ENCODE measurements around the gene C2orf49.

GRCh38 chr2:105329197-105329554 lies 8.2 kb upstream of the C2orf49 start:
- TF ChIP-seq POLR2A (IDR thresholded peaks at IDR 0.05; ENCODE audit: low read depth, low read length) (no peak), POLR2AphosphoS5 (IDR thresholded peaks at IDR 0.05; ENCODE audit: low read depth, low read length) (no peak), PAX5 (IDR thresholded peaks at IDR 0.05; ENCODE audit: insufficient read depth, low read length, severe bottlenecking) (no peak), POU2F2 (IDR thresholded peaks at IDR 0.05; ENCODE audit: low read depth, low read length) (no peak), TAF1 (IDR thresholded peaks at IDR 0.05; ENCODE audit: low read depth, low read length) (no peak)

All from GM12891 (cell line).